Caco-2 (cell line): ENCODE measurements around the gene ESPL1. TPM values are rescaled to one million over a fixed set of nuclear protein-coding genes. Genes with fewer than 3 reads are reported as not detected.
A peak's percentile ranks its signal among the peaks of the same experiment; 100 is the strongest.

Experiments used
- BruUV-seq: library from RNA; stranded (reverse); fragments of 400-500 nt; replicated peaks from 2 replicates; lab custom pipeline; 2021; lab: Mats Ljungman, UMichigan
- CTCF ChIA-PET: fragments of 300-600 bp; sonication (Branson Sonifier 250); formaldehyde crosslinking; loops from one replicate; lab custom pipeline; 2022; ENCODE audit warnings: antibody characterized with exemption; lab: Charles Lee
- POLR2A ChIA-PET: fragments of 300-600 bp; sonication (Branson Sonifier 250); formaldehyde crosslinking; loops from one replicate; lab custom pipeline; 2022; ENCODE audit warnings: antibody characterized with exemption; lab: Charles Lee
- DNase-seq, 2 experiments: peaks; one replicate each; pipeline versions ENCODE4 v3.0.0 to v3.0.0-alpha.2; 2020 to 2022
- H3K27me3 ChIP-seq: replicated peaks from 2 replicates; pipeline ENCODE4 v1.6.0; 2011; ENCODE audit warnings: low read length; ENCODE audit not compliant: control insufficient read depth, insufficient read depth
- H3K36me3 ChIP-seq: 2 replicates; pipeline ENCODE4 v1.5.1; 2011; ENCODE audit warnings: low read length; ENCODE audit not compliant: control insufficient read depth, insufficient read depth
- H3K4me1 ChIP-seq: fragments of 250-450 bp; sonication (Bioruptor Pico); 2 replicates; pipeline ENCODE4 v1.5.1; 2020; ENCODE audit warnings: mild to moderate bottlenecking
- H3K4me3 ChIP-seq: 2 replicates; pipeline ENCODE4 v1.5.1; 2011; ENCODE audit warnings: low read depth, mild to moderate bottlenecking, control low read depth, low read length
- H3K9me3 ChIP-seq: fragments of 250-450 bp; sonication (Bioruptor Pico); 2 replicates; pipeline ENCODE4 v1.5.1; 2020; ENCODE audit warnings: mild to moderate bottlenecking, moderate library complexity
- H3K27ac Mint-ChIP-seq: one replicate; pipeline ENCODE4 v1.8.0; 2022; ENCODE audit warnings: mixed read lengths; ENCODE audit not compliant: unreplicated experiment
- H3K27me3 Mint-ChIP-seq: one replicate; pipeline ENCODE4 v1.8.0; 2022; ENCODE audit warnings: mixed read lengths; ENCODE audit not compliant: insufficient read depth, unreplicated experiment
- H3K36me3 Mint-ChIP-seq: one replicate; pipeline ENCODE4 v1.8.0; 2022; ENCODE audit warnings: mild to moderate bottlenecking, mixed read lengths; ENCODE audit not compliant: insufficient read depth, unreplicated experiment
- H3K4me1 Mint-ChIP-seq: one replicate; pipeline ENCODE4 v1.8.0; 2022; ENCODE audit warnings: low read depth, mixed read lengths; ENCODE audit not compliant: unreplicated experiment
- H3K4me3 Mint-ChIP-seq: one replicate; pipeline ENCODE4 v1.8.0; 2022; ENCODE audit warnings: mild to moderate bottlenecking, moderate library complexity, mixed read lengths; ENCODE audit not compliant: unreplicated experiment
- H3K9me3 Mint-ChIP-seq: one replicate; pipeline ENCODE4 v1.8.0; 2022; ENCODE audit warnings: mixed read lengths; ENCODE audit not compliant: unreplicated experiment
- CTCF ChIP-seq, 2 experiments: fragments of 200-600 bp in 1 of 2; IDR thresholded peaks; 1 replicate in 1 of 2; 2 replicates in 1 of 2; pipeline versions ENCODE4 v1.5.1 to v1.8.0; 2011 to 2022; ENCODE audit warnings: antibody characterized with exemption in 1 of 2, control low read depth in 1 of 2, inconsistent platforms in 1 of 2, low read depth in 1 of 2, low read length in 1 of 2, mild to moderate bottlenecking in 1 of 2, moderate library complexity in 1 of 2; ENCODE audit not compliant: insufficient read depth in 1 of 2, severe bottlenecking in 1 of 2, unreplicated experiment in 1 of 2
- intact Hi-C: fragments of 100-400 bp; cut with micrococcal nuclease; formaldehyde crosslinking; loops from one replicate; pipeline ENCODE4 v1.10.0; 2022; ENCODE audit not compliant: unreplicated experiment
- total RNA-seq: library from RNA; stranded (reverse); gene quantifications from 2 replicates; pipeline ENCODE4 v1.2.3, GENCODE V29; 2022

The ESPL1 gene
- total RNA-seq, 1 experiment from 2014 or later = 32.3 TPM

DNA sequence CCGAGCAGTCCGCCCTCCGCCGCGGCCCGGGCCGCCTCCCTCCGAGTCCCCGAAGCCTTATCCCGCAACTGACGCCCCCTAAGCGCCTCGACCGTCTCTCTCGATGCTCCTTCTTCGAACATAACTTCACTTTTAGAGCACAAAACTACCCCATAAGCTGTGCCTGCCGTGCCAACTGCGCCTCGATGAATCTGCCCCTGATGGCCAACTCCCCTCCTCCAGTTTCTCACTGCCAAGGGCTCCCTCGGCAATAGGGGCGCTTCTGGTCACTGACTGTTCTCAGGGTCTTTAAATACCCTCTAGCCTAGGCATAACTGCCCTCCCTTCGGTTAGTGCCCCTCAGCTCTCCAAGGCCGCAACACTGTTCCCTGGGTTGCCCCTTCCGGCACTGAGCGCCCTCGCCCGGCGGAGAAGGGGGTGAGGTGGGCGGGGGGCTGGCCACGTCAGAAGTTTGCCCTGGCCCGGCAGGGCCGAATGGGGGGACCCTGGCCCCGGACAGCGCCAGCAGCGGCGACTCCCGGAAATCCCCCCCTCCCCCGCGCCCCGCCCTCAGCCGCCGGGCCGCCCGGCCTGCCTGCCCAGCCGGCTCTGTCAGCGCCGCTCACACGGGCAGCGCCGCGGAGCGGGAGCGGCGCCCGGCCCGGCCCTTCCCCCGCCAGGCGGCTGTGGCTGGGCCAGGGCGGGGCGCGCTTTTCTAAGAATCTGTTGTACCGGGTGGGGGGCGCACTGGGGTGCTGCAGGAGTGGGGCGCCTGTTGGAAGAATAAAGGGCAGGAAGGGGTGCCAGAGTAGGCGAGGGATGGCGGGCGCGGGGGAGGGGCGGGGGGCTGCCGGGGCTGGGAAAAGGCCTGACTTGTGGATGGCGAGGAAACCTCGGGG, 46.7 kb upstream of the ESPL1 start:
- intact Hi-C loops = loop anchor here (1.0 to 5.0 kb wide), 3 partner anchors 8 to 161 kb away; partner anchors contain the start of gene SP1
- Mint-ChIP-seq H3K4me1 (peaks cover 47% of the 10 kb centered on the region), H3K27me3 (no peaks in the 10 kb centered on the region), H3K4me3 (peak overlapping the region; percentile 97), H3K36me3 (peaks cover 10% of the 10 kb centered on the region), H3K27ac (peak overlapping the region; percentile 89), H3K9me3 (no peaks in the 10 kb centered on the region)
- TSS peak; percentile 96 for BruUV-seq
- peak in 1 of 2 experiments; percentile 41 for TF ChIP-seq CTCF (IDR thresholded peaks at IDR 0.05; ENCODE audit: insufficient read depth in 1 of 2, low read depth in 1 of 2, low read length in 1 of 2, severe bottlenecking in 1 of 2, unreplicated experiment in 1 of 2)
- DNase-seq = peak; percentile 87
- H3K4me1 ChIP-seq = peaks cover 20% of the 10 kb centered on the region
- ChIA-PET POLR2A (interaction anchor here (0.7 to 1.9 kb wide), 4 partner anchors 30 to 100 kb away, joined by 3 to 13 read pairs (median 6); partner anchors contain the start of genes AAAS and CSAD), CTCF (interaction anchor here (1.4 to 2.2 kb wide), 3 partner anchors 10 to 100 kb away, joined by 6 to 7 read pairs (median 6); partner anchors contain the start of genes AAAS and PFDN5)
- no peaks in the 10 kb centered on the region for H3K27me3 ChIP-seq
- peak overlapping the region; percentile 45 for H3K4me3 ChIP-seq
- H3K36me3 ChIP-seq = no peaks in the 10 kb centered on the region
- H3K9me3 ChIP-seq = no peaks in the 10 kb centered on the region

GRCh38 chr12:53222170-53222721, 45.9 kb upstream of the ESPL1 start:
- ChIA-PET CTCF (no interaction called here), POLR2A (no interaction called here)
- intact Hi-C loops = loop anchor here (5.0 kb wide), 1 partner anchor 160 kb away; the partner anchor contains the start of gene SP1
- peaks cover 18% of the 10 kb centered on the region for H3K4me1 ChIP-seq
- no peaks in the 10 kb centered on the region for H3K36me3 ChIP-seq
- H3K4me1 Mint-ChIP-seq = peaks cover 39% of the 10 kb centered on the region
- H3K4me3 ChIP-seq = peak overlapping the region; percentile 45
- H3K4me3 Mint-ChIP-seq = peak overlapping the region; percentile 97
- H3K9me3 Mint-ChIP-seq = no peaks in the 10 kb centered on the region
- DNase-seq = no peak
- H3K27ac Mint-ChIP-seq = no peak overlapping the region
- BruUV-seq = no TSS peak
- H3K27me3 ChIP-seq = no peaks in the 10 kb centered on the region
- no peaks in the 10 kb centered on the region for H3K27me3 Mint-ChIP-seq
- no peak for TF ChIP-seq CTCF (IDR thresholded peaks at IDR 0.05; ENCODE audit: insufficient read depth in 1 of 2, low read depth in 1 of 2, low read length in 1 of 2, severe bottlenecking in 1 of 2, unreplicated experiment in 1 of 2)
- no peaks in the 10 kb centered on the region for H3K9me3 ChIP-seq
- H3K36me3 Mint-ChIP-seq = peaks cover 10% of the 10 kb centered on the region

DNA sequence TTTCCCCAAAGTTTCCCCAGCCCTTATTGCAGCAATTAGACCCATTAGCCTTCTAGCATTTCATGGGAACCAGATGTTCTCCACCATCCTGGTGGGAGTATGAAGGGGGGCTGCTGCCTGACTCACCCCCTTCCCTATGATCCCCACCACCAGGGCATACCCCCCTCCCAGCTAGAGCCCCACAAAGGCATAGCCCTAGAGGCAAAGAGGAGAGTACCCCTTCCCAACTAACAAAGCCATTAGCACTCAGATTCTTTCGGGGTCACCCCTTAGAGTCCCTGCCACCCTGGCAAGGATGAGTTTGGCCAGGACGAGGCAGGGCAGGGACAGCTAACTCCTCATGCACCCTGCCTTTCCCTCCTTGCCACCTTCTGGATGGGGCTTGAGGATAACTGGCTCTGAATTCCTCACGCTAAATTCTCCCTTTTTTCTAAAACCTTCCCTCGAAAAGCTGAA, 45.3 kb upstream of the ESPL1 start:
- Mint-ChIP-seq H3K27ac (no peak overlapping the region), H3K36me3 (peaks cover 10% of the 10 kb centered on the region), H3K27me3 (no peaks in the 10 kb centered on the region), H3K4me3 (peak overlapping the region; percentile 97), H3K9me3 (no peaks in the 10 kb centered on the region), H3K4me1 (peaks cover 39% of the 10 kb centered on the region)
- no peak overlapping the region for H3K4me3 ChIP-seq
- no peaks in the 10 kb centered on the region for H3K36me3 ChIP-seq
- no peaks in the 10 kb centered on the region for H3K9me3 ChIP-seq
- POLR2A ChIA-PET = no interaction called here
- BruUV-seq = no TSS peak
- no peak for TF ChIP-seq CTCF (IDR thresholded peaks at IDR 0.05; ENCODE audit: insufficient read depth in 1 of 2, low read depth in 1 of 2, low read length in 1 of 2, severe bottlenecking in 1 of 2, unreplicated experiment in 1 of 2)
- CTCF ChIA-PET = no interaction called here
- peaks cover 18% of the 10 kb centered on the region for H3K4me1 ChIP-seq
- intact Hi-C loops = loop anchor here (5.0 kb wide), 1 partner anchor 159 kb away; the partner anchor contains the start of gene SP1
- no peaks in the 10 kb centered on the region for H3K27me3 ChIP-seq
- no peak for DNase-seq
